ES-I3 (cell line): ENCODE measurements around the gene TBX6.
"Not testable (repeated sequence)": the region's sequence is repeated elsewhere in the genome, so short reads cannot be mapped to it uniquely, and the experiment has no call there.

Source experiments
- H3K36me3 ChIP-seq: 2 replicates; pipeline ENCODE4 v1.6.1; 2013; ENCODE audit warnings: mild to moderate bottlenecking, low read length, control low read depth, moderate library complexity; ENCODE audit not compliant: insufficient read depth
- H3K4me1 ChIP-seq: 2 replicates; pipeline ENCODE4 v1.6.1; 2013; ENCODE audit warnings: mild to moderate bottlenecking, control low read depth, low read length; ENCODE audit not compliant: insufficient read depth
- H3K9ac ChIP-seq: 2 replicates; pipeline ENCODE4 v1.6.1; 2013; ENCODE audit warnings: low read depth, mild to moderate bottlenecking, low read length, moderate library complexity
- H3K9me3 ChIP-seq: 2 replicates; pipeline ENCODE4 v1.6.1; 2013; ENCODE audit warnings: mild to moderate bottlenecking, low read length, moderate library complexity; ENCODE audit not compliant: control insufficient read depth, insufficient read depth

TBX6 gene

GRCh38 chr16:30054451-30054850 is 37.3 kb downstream of the TBX6 start:
- H3K9ac ChIP-seq, result no peak overlapping the region
- no peaks in the 10 kb centered on the region for H3K36me3 ChIP-seq
- no peaks in the 10 kb centered on the region for H3K4me1 ChIP-seq
- no peaks in the 10 kb centered on the region for H3K9me3 ChIP-seq

- H3K36me3 ChIP-seq, result no peaks in the 10 kb centered on the region
- peak overlapping the region; percentile 56; the same call in 1 of the 2 replicates for H3K9ac ChIP-seq
- no peaks in the 10 kb centered on the region for H3K9me3 ChIP-seq
- H3K4me1 ChIP-seq, result no peaks in the 10 kb centered on the region
These were observed 38.2 kb downstream of the TBX6 start for GRCh38 chr16:30053376-30054015.

GRCh38 chr16:30052671-30053372 is 38.9 kb downstream of the TBX6 start:
- Histone ChIP-seq H3K4me1 (no peaks in the 10 kb centered on the region), H3K36me3 (no peaks in the 10 kb centered on the region), H3K9me3 (no peaks in the 10 kb centered on the region), H3K9ac (peak overlapping the region; percentile 56)

GRCh38 chr16:30051518-30051917 is 40.2 kb downstream of the TBX6 start:
- Histone ChIP-seq H3K9ac (no peak overlapping the region), H3K9me3 (no peaks in the 10 kb centered on the region), H3K36me3 (no peaks in the 10 kb centered on the region), H3K4me1 (no peaks in the 10 kb centered on the region)

GRCh38 chr16:30049871-30050270 is 41.9 kb downstream of the TBX6 start:
- Histone ChIP-seq H3K36me3 (no peaks in the 10 kb centered on the region), H3K4me1 (no peaks in the 10 kb centered on the region), H3K9ac (no peak overlapping the region), H3K9me3 (no peaks in the 10 kb centered on the region)

GRCh38 chr16:30046588-30046987 is 45.1 kb downstream of the TBX6 start:
- Histone ChIP-seq H3K4me1 (no peaks in the 10 kb centered on the region), H3K9me3 (no peaks in the 10 kb centered on the region), H3K36me3 (no peaks in the 10 kb centered on the region), H3K9ac (no peak overlapping the region)

- H3K9me3 ChIP-seq, result no peaks in the 10 kb centered on the region
- H3K4me1 ChIP-seq, result no peaks in the 10 kb centered on the region
- no peaks in the 10 kb centered on the region for H3K36me3 ChIP-seq
- H3K9ac ChIP-seq, result no peak overlapping the region
These were observed 45.5 kb downstream of the TBX6 start for GRCh38 chr16:30046178-30046577.

GRCh38 chr16:30041841-30042240 is 49.9 kb downstream of the TBX6 start:
- Histone ChIP-seq H3K9me3 (no peaks in the 10 kb centered on the region), H3K9ac (no peak overlapping the region), H3K36me3 (no peaks in the 10 kb centered on the region), H3K4me1 (no peaks in the 10 kb centered on the region)

GRCh38 chr16:30040690-30041089 is 51.0 kb downstream of the TBX6 start:
- H3K9ac ChIP-seq, H3K9me3 ChIP-seq, H3K36me3 ChIP-seq, H3K4me1 ChIP-seq: not testable (repeated sequence)

GRCh38 chr16:30040221-30040620 is 51.5 kb downstream of the TBX6 start:
- no peaks in the 10 kb centered on the region for H3K4me1 ChIP-seq
- no peak overlapping the region for H3K9ac ChIP-seq
- H3K9me3 ChIP-seq, result no peaks in the 10 kb centered on the region
- no peaks in the 10 kb centered on the region for H3K36me3 ChIP-seq
